SK-N-SH (cell line): Measurements from ENCODE around the gene NAV2. TPM values are rescaled to one million over a fixed set of nuclear protein-coding genes. Genes with fewer than 3 reads are reported as not detected.

Experiments
- CTCF ChIA-PET: fragments of 300-600, 350-600 bp; formaldehyde crosslinking; extraction: SDS; loops from one replicate; lab custom pipeline; 2021; lab: Yijun Ruan, JAX
- POLR2A ChIA-PET: fragments of 350-600 bp; sonication (Branson Sonifier 250); formaldehyde crosslinking; extraction: SDS; loops from one replicate; lab custom pipeline; 2020; ENCODE audit warnings: antibody characterized with exemption, inconsistent platforms; lab: Yijun Ruan, JAX
- DNase-seq: peaks from one replicate; pipeline ENCODE4 v3.0.0; 2012
- H2AFZ ChIP-seq: fragments of 200-600 bp; sonication (generic); 2 replicates; pipeline ENCODE4 v1.8.1; 2016; ENCODE audit warnings: antibody characterized with exemption, mild to moderate bottlenecking, low read depth
- H3F3A ChIP-seq: fragments of 200-600 bp; sonication (generic); replicated peaks from 2 replicates; pipeline ENCODE3; 2016; ENCODE audit warnings: antibody characterized with exemption, mild to moderate bottlenecking; ENCODE audit not compliant: insufficient read depth
- H3K27ac ChIP-seq, 2 experiments: fragments of 200-500 bp in 1 of 2; fragments of 200-600 bp in 1 of 2; sonication (Bioruptor generic) in 1 of 2; sonication (generic), shearing (Covaris generic) in 1 of 2; 2 replicates each; pipeline versions ENCODE4 v1.5.1 to v1.6.1; 2014 to 2016; ENCODE audit warnings: low read depth in 2 of 2, inconsistent platforms in 1 of 2, low read length in 1 of 2, mild to moderate bottlenecking in 1 of 2, mixed read lengths in 1 of 2
- H3K27me3 ChIP-seq: fragments of 200-600 bp; sonication (generic), shearing (Covaris generic); 2 replicates; pipeline ENCODE4 v1.6.1; 2016; ENCODE audit warnings: mixed run types; ENCODE audit not compliant: insufficient read depth
- H3K36me3 ChIP-seq, 2 experiments: fragments of 200-500 bp in 1 of 2; fragments of 200-600 bp in 1 of 2; sonication (Bioruptor generic) in 1 of 2; sonication (generic) in 1 of 2; replicated peaks in 1 of 2; 2 replicates each; pipeline versions ENCODE3 to v1.5.1; 2014 to 2016; ENCODE audit warnings: low read length in 1 of 2, mild to moderate bottlenecking in 1 of 2; ENCODE audit not compliant: insufficient read depth in 2 of 2, control insufficient read depth in 1 of 2
- H3K4me1 ChIP-seq, 2 experiments: fragments of 200-500 bp in 1 of 2; fragments of 200-600 bp in 1 of 2; sonication (Bioruptor generic) in 1 of 2; sonication (generic), shearing (Covaris generic) in 1 of 2; 2 replicates each; pipeline versions ENCODE4 v1.5.1 to v1.6.1; 2014 to 2016; ENCODE audit warnings: low read depth in 1 of 2, low read length in 1 of 2, mixed run types in 1 of 2; ENCODE audit not compliant: insufficient read depth in 2 of 2, control insufficient read depth in 1 of 2
- H3K4me2 ChIP-seq: fragments of 200-600 bp; sonication (generic), shearing (Covaris generic); 2 replicates; pipeline ENCODE4 v1.6.1; 2017; ENCODE audit warnings: mixed run types
- H3K4me3 ChIP-seq, 2 experiments: fragments of 200-500 bp in 1 of 2; fragments of 200-600 bp in 1 of 2; sonication (Bioruptor generic) in 1 of 2; sonication (generic), shearing (Covaris generic) in 1 of 2; 2 replicates each; pipeline versions ENCODE4 v1.5.1 to v1.8.1; 2014 to 2016; ENCODE audit warnings: low read depth in 2 of 2, inconsistent platforms in 1 of 2, low read length in 1 of 2, mild to moderate bottlenecking in 1 of 2, mixed read lengths in 1 of 2, moderate library complexity in 1 of 2
- H3K79me2 ChIP-seq: fragments of 200-600 bp; sonication (generic); 2 replicates; pipeline ENCODE4 v1.8.1; 2017; ENCODE audit warnings: mild to moderate bottlenecking; ENCODE audit not compliant: insufficient read depth
- H3K9ac ChIP-seq: fragments of 200-600 bp; sonication (generic); 2 replicates; pipeline ENCODE4 v1.6.1; 2017; ENCODE audit warnings: mixed run types
- H3K9me2 ChIP-seq: fragments of 200-600 bp; sonication (generic); 2 replicates; pipeline ENCODE4 v1.6.1; 2017; ENCODE audit warnings: mixed run types
- H3K9me3 ChIP-seq: fragments of 200-600 bp; sonication (generic); 2 replicates; pipeline ENCODE4 v1.6.1; 2017; ENCODE audit warnings: mixed run types, mild to moderate bottlenecking, moderate library complexity
- H4K20me1 ChIP-seq: fragments of 200-600 bp; sonication (generic); 2 replicates; pipeline ENCODE4 v1.6.1; 2017; ENCODE audit warnings: mild to moderate bottlenecking, mixed run types; ENCODE audit not compliant: insufficient read depth
- ELF1 ChIP-seq: IDR thresholded peaks from 2 replicates; pipeline ENCODE4 v1.4.0; 2012
- FOXJ3 ChIP-seq: sonication (generic); formaldehyde crosslinking; IDR thresholded peaks from 2 replicates; pipeline ENCODE4 v1.5.1; 2020; ENCODE audit warnings: mild to moderate bottlenecking, missing genetic modification reagents
- FOXM1 ChIP-seq: IDR thresholded peaks from 2 replicates; pipeline ENCODE4 v1.4.0; 2012; ENCODE audit warnings: low read depth, mild to moderate bottlenecking
- GABPA ChIP-seq: IDR thresholded peaks from 2 replicates; pipeline ENCODE4 v1.4.0; 2012; ENCODE audit warnings: low read depth, mild to moderate bottlenecking
- GATA2 ChIP-seq: sonication (generic); formaldehyde crosslinking; IDR thresholded peaks from 2 replicates; pipeline ENCODE4 v1.5.0; 2020; ENCODE audit warnings: mild to moderate bottlenecking, missing genetic modification reagents
- MEF2A ChIP-seq: IDR thresholded peaks from 2 replicates; pipeline ENCODE4 v1.4.0; 2012; ENCODE audit warnings: low read depth, borderline replicate concordance
- MXI1 ChIP-seq: IDR thresholded peaks from 2 replicates; pipeline ENCODE4 v1.6.1; 2012; ENCODE audit warnings: mild to moderate bottlenecking, low read depth, low read length, improper control_type of control experiment
- NFIC ChIP-seq: IDR thresholded peaks from 2 replicates; pipeline ENCODE4 v1.4.0; 2012; ENCODE audit warnings: borderline replicate concordance
- RAD21 ChIP-seq: IDR thresholded peaks from 2 replicates; pipeline ENCODE4 v1.6.1; 2012; ENCODE audit warnings: mild to moderate bottlenecking, low read length
- RCOR1 ChIP-seq: fragments of 150-350 bp; IDR thresholded peaks from 2 replicates; pipeline ENCODE4 v1.6.1; 2017; ENCODE audit warnings: antibody characterized with exemption, low read length
- SMC3 ChIP-seq: IDR thresholded peaks from 2 replicates; pipeline ENCODE4 v1.6.1; 2012; ENCODE audit warnings: low read depth, low read length, improper control_type of control experiment
- TAF1 ChIP-seq: IDR thresholded peaks from 2 replicates; pipeline ENCODE4 v1.6.1; 2012; ENCODE audit warnings: low read depth, mild to moderate bottlenecking, low read length, moderate library complexity, borderline replicate concordance
- TCF12 ChIP-seq: IDR thresholded peaks from 2 replicates; pipeline ENCODE4 v1.4.0; 2012
- WGBS: methylation state at CpG from one replicate; pipeline ENCODE4 v1.1.6; 2017; ENCODE audit warnings: low lambda C conversion rate; 5-methylcytosine and 5-hydroxymethylcytosine counted together
- polyA plus RNA-seq, 3 experiments: library from polyadenylated mRNA; depleted of rRNA; stranded (reverse); fragments of >200 nt; gene quantifications; 2 replicates each; pipeline ENCODE4 v1.2.3, GENCODE V29; 2012
- TF ChIP-seq, protein P1 (sequence below): fragments of 150-350 bp; IDR thresholded peaks from 2 replicates; pipeline ENCODE4 v1.6.1; 2016; ENCODE audit warnings: mild to moderate bottlenecking, low read depth, low read length
- TF ChIP-seq, protein P2 (sequence below): fragments of 200-600 bp; sonication (generic); IDR thresholded peaks from 2 replicates; pipeline ENCODE4 v1.6.1; 2017; ENCODE audit warnings: antibody characterized with exemption, mild to moderate bottlenecking, moderate library complexity
- TF ChIP-seq, protein P3 (sequence below): IDR thresholded peaks from 2 replicates; pipeline ENCODE4 v1.4.0; 2012; ENCODE audit warnings: low read depth, borderline replicate concordance

The NAV2 gene
- polyA plus RNA-seq, 1 of the 3 experiments (the other 2 are of a cell fraction): 26.2 TPM

DNA sequence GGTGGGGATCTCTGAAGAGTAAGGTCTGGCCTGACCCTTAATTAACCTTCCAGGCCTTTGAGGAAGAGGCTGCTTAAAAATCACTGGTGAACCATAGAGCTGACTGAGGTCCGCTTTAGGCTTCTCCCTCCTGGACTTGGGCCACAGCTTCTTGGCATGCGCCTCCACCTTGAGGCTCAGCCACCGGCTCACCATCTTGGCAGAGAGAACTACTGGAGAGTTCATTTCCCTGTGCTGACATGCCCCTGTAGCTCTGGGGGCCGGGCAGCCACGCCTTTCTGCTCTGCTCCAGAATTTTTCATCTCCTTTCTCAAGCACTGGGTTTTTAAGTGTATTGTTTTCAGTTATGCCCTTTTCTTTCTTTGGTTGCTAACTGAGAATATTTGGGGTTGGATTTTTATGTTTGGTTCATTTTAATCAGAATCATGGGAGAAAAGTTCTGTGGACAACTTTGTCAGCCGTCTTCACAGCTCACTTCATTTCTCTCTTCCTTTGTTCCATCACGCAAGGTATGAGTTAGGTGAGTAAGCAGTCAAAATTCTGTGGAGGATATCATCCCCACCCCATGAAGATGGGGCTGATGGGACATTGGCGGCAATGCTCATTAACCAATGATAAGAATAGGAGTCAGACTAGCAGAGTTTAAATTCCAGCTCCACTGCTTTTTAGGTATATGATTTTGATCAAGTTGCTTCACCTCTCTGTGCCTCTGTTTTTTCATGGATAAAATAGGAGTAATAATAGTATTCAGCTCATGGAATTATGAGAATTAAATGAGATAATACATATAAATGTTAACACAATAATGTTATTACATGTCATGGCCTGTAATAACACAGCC, 343.7 kb downstream of the NAV2 start:
- Histone ChIP-seq H3K79me2 (peaks cover 18% of the 10 kb centered on the region), H3K4me3 (no peak overlapping the region), H3K4me2 (no peak overlapping the region), H4K20me1 (no peaks in the 10 kb centered on the region), H3K27ac (peak overlapping the region; percentile 63 to 94), H3K9me3 (no peaks in the 10 kb centered on the region), H3F3A (peaks cover 39% of the 10 kb centered on the region), H3K4me1 (peaks cover 15 to 42% of the 10 kb centered on the region in 2 experiments; a peak in 2 of 4 replicates), H3K9ac (no peak overlapping the region), H3K27me3 (no peaks in the 10 kb centered on the region), H3K9me2 (no peaks in the 10 kb centered on the region), H3K36me3 (peaks cover 92 to 99% of the 10 kb centered on the region in 2 experiments), H2AFZ (no peak overlapping the region)
- ChIA-PET POLR2A (no interaction called here), CTCF (interaction anchor here (1.2 to 2.1 kb wide), 4 partner anchors 10 to 104 kb away, joined by 4 to 5 read pairs (median 4); no protein-coding TSS in a partner anchor)
- no peak for DNase-seq
- TF ChIP-seq MXI1 (no peak), FOXJ3 (CRISPR knock-in tag) (no peak), GATA2 (CRISPR knock-in tag) (no peak), FOXM1 (no peak), NFIC (no peak), RCOR1 (no peak), GABPA (no peak), SMC3 (no peak), MEF2A (no peak), TAF1 (no peak), TCF12 (no peak), ELF1 (no peak), RAD21 (no peak)
- TF ChIP-seq, protein P1, sequence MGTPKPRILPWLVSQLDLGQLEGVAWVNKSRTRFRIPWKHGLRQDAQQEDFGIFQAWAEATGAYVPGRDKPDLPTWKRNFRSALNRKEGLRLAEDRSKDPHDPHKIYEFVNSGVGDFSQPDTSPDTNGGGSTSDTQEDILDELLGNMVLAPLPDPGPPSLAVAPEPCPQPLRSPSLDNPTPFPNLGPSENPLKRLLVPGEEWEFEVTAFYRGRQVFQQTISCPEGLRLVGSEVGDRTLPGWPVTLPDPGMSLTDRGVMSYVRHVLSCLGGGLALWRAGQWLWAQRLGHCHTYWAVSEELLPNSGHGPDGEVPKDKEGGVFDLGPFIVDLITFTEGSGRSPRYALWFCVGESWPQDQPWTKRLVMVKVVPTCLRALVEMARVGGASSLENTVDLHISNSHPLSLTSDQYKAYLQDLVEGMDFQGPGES: no peak
- TF ChIP-seq, protein P2, sequence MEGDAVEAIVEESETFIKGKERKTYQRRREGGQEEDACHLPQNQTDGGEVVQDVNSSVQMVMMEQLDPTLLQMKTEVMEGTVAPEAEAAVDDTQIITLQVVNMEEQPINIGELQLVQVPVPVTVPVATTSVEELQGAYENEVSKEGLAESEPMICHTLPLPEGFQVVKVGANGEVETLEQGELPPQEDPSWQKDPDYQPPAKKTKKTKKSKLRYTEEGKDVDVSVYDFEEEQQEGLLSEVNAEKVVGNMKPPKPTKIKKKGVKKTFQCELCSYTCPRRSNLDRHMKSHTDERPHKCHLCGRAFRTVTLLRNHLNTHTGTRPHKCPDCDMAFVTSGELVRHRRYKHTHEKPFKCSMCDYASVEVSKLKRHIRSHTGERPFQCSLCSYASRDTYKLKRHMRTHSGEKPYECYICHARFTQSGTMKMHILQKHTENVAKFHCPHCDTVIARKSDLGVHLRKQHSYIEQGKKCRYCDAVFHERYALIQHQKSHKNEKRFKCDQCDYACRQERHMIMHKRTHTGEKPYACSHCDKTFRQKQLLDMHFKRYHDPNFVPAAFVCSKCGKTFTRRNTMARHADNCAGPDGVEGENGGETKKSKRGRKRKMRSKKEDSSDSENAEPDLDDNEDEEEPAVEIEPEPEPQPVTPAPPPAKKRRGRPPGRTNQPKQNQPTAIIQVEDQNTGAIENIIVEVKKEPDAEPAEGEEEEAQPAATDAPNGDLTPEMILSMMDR: no peak
- TF ChIP-seq, protein P3, sequence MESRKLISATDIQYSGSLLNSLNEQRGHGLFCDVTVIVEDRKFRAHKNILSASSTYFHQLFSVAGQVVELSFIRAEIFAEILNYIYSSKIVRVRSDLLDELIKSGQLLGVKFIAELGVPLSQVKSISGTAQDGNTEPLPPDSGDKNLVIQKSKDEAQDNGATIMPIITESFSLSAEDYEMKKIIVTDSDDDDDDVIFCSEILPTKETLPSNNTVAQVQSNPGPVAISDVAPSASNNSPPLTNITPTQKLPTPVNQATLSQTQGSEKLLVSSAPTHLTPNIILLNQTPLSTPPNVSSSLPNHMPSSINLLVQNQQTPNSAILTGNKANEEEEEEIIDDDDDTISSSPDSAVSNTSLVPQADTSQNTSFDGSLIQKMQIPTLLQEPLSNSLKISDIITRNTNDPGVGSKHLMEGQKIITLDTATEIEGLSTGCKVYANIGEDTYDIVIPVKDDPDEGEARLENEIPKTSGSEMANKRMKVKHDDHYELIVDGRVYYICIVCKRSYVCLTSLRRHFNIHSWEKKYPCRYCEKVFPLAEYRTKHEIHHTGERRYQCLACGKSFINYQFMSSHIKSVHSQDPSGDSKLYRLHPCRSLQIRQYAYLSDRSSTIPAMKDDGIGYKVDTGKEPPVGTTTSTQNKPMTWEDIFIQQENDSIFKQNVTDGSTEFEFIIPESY: no peak
- WGBS: 89% methylated on average over 8 of the region's 8 CpGs
